LNCaP clone FGC (cell line): ENCODE data around the gene L1TD1.
"Not testable (repeated sequence)": the region's sequence is repeated elsewhere in the genome, so short reads cannot be mapped to it uniquely, and the experiment has no call there.

Experiments used
- DNase-seq: peaks from one replicate; pipeline ENCODE4 v3.0.0-alpha.2; 2011; ENCODE audit warnings: low read depth
- H3K4me3 ChIP-seq: 2 replicates; pipeline ENCODE4 v1.5.1; 2011; ENCODE audit warnings: mild to moderate bottlenecking, low read depth, low read length, control low read depth
- CTCF ChIP-seq: IDR thresholded peaks from 2 replicates; pipeline ENCODE4 v1.5.1; 2012; ENCODE audit warnings: mild to moderate bottlenecking; ENCODE audit not compliant: control insufficient read depth, insufficient read depth; ENCODE audit errors: extremely low read depth

The L1TD1 gene

GRCh38 chr1:62178372-62178771 lies 16.3 kb upstream of the L1TD1 start:
- no peak overlapping the region for H3K4me3 ChIP-seq

GRCh38 chr1:62180054-62180453 lies 14.6 kb upstream of the L1TD1 start:
- not testable (repeated sequence) for H3K4me3 ChIP-seq, DNase-seq

More at GRCh38 chr1:62178372-62178771, 16.3 kb upstream of the L1TD1 start:
- no peak for DNase-seq
- no peak for TF ChIP-seq CTCF

GRCh38 chr1:62180639-62181038 lies 14.0 kb upstream of the L1TD1 start:
- DNase-seq, result peak; percentile 49
- TF ChIP-seq CTCF, result no peak

GRCh38 chr1:62181532-62181931 lies 13.1 kb upstream of the L1TD1 start:
- no peak for TF ChIP-seq CTCF
- DNase-seq, result no peak
- no peak overlapping the region for H3K4me3 ChIP-seq

More at GRCh38 chr1:62180639-62181038, 14.0 kb upstream of the L1TD1 start:
- H3K4me3 ChIP-seq, result no peak overlapping the region

GRCh38 chr1:62182157-62182556 lies 12.5 kb upstream of the L1TD1 start:
- not testable (repeated sequence) for DNase-seq, H3K4me3 ChIP-seq

- not testable (repeated sequence) for H3K4me3 ChIP-seq, DNase-seq
These were observed 11.3 kb upstream of the L1TD1 start for GRCh38 chr1:62183164-62184020.

- no peak overlapping the region for H3K4me3 ChIP-seq
- no peak for DNase-seq
- no peak for TF ChIP-seq CTCF
These were observed 10.3 kb upstream of the L1TD1 start for GRCh38 chr1:62184336-62184735.

GRCh38 chr1:62185233-62185632 lies 9.4 kb upstream of the L1TD1 start:
- H3K4me3 ChIP-seq, DNase-seq: not testable (repeated sequence)

GRCh38 chr1:62185677-62186076 lies 9.0 kb upstream of the L1TD1 start:
- no peak for TF ChIP-seq CTCF
- H3K4me3 ChIP-seq, result no peak overlapping the region
- DNase-seq, result no peak
